GM12892 (cell line): Measurements from ENCODE around the gene ZBTB16.

ENCODE experiments used
- POLR2A ChIP-seq: IDR thresholded peaks from 2 replicates; pipeline ENCODE4 v1.6.1; 2011; ENCODE audit warnings: low read depth, low read length, control low read depth
- POLR2AphosphoS5 ChIP-seq: IDR thresholded peaks from 2 replicates; pipeline ENCODE4 v1.6.1; 2011; ENCODE audit warnings: low read depth, low read length, control low read depth
- TAF1 ChIP-seq: IDR thresholded peaks from 2 replicates; pipeline ENCODE4 v1.6.1; 2011; ENCODE audit warnings: low read depth, mild to moderate bottlenecking, control low read depth, low read length, borderline replicate concordance

GRCh38 chr11:114239753-114240161 lies 180.2 kb downstream of the ZBTB16 start:
- no peak for TF ChIP-seq POLR2AphosphoS5
- TF ChIP-seq TAF1 = no peak
- no peak for TF ChIP-seq POLR2A
